ENCODE results near the gene TRIM65.

DNA sequence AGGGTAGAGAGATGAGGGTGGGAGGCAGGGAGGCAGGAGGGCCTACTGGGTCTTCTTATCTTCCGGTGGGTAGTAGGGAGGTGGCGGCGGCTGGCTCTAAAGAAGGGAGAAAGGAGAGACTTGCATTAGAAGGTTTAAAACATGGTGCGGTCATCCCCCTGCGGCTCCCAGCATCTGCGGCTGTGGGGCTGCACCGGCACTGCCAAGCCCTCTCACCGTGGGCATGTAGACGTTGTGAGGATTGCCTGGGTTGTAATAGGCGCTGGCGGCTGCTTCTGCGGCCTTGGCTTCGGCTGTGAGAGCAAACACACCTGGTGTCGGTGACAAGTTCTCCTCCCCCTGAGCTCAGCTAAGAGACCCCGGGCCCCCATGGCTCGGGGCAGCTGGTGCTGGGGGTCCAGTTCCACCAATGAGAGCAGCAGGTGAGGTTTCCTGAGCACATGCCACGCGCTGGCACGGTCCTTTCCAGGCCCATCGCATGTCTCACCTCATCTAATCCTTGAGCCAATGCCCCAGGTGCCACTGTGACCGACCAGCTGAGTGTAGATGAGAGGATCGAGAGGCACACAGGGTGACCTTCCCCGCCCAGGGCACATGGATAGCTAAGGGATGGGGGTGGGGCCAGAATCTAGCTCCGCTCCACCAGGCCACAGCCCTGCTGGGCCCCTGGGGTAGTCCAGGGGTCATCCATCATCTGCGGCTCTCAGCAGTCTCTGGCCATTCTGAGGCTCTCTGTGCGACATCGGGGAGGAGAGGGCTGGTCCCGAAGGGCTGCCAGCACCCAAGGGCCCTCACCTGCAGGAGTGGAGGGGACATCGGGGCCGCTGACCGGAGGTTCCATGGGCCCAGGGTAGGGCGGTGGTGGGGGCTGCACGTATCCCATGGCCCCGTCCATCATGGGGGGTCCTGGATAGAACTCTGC, 49.8 kb downstream of the TRIM65 start:
- TF ChIP-seq FOXA1 (IDR thresholded peaks at IDR 0.05) (no peak), SUZ12 (IDR thresholded peaks at IDR 0.05) (no peak), FOXM1 (IDR thresholded peaks at IDR 0.05; ENCODE audit: borderline replicate concordance) (no peak), NFRKB (IDR thresholded peaks at IDR 0.05) (no peak), HDGF (IDR thresholded peaks at IDR 0.05; ENCODE audit: borderline replicate concordance) (no peak), CTBP1 (IDR thresholded peaks at IDR 0.05; ENCODE audit: borderline replicate concordance) (no peak), TARDBP (IDR thresholded peaks at IDR 0.05) (no peak)
